Measurements from ENCODE around the gene GABRQ. TPM values are rescaled to one million over a fixed set of nuclear protein-coding genes. Genes with fewer than 3 reads are reported as not detected.
"Not testable (repeated sequence)": the region's sequence is repeated elsewhere in the genome, so short reads cannot be mapped to it uniquely, and the experiment has no call there.

Gene GABRQ
- total RNA-seq, 1 donor from 2014 or later, result 1.0 TPM

DNA sequence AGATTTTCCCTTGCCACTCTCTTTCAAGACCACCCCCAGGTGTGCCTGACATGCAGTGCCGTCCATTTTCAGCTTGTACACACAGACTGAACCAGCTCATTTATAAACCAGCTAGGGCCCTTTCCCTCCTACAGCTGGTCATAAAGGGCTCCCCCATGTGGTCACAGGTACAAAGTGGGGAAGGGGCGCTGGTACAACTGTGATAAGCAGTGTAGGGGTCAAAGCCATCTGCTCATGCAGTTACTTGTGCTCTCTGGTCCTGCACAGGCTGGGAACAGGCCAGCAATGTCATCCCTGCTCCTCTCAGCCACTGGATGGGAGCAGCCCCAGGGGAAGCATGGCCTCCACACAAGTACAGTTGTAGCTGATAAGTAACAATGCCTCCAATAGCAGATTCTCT, 20.6 kb downstream of the GABRQ start:
- no peak for DNase-seq

DNA sequence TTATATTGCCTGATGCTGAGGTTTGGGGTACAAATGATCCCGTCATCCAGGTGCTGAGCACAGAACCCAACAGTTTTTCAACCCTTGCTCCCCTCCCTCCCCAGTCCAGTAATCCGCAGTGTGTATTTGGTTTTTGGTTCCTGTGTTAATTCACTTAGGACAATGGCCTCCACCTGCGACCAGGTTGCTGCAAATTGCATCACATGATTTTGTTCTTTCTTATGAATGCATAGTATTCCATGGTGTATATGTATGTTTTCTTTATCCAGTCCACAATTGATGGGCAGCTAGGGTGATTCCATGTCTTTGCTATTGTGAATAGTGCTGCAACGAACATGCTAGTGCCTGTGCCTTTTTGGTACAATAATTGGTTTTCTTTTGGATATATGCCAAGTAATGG, 25.4 kb downstream of the GABRQ start:
- DNase-seq, result no peak

- no peak for DNase-seq
Observed at GRCh38 chrX:152674135-152674534, 36.4 kb downstream of the GABRQ start.

GRCh38 chrX:152674652-152675051, 37.0 kb downstream of the GABRQ start:
- DNase-seq, result not testable (repeated sequence)

DNA sequence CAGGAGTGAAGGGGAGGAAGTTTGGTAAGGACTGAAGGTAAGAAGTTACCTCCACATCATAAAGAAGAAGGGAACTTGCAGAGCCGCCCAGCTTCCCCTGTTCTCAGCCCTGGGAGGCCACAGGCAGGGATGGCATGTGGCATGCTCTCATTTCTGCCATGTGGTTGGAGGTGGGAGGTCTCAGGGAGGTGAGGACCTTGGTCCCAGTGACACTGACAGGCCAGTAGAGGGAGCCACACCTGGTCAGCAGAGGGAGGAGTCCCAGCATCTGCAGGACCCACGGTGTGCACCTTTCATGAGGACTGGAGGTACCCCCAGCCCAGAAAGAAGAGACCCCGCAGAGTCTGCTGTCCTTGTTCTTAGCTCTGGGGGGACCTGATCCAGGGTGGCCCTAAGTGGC, 43.3 kb downstream of the GABRQ start:
- DNase-seq, result not testable (repeated sequence)

DNA sequence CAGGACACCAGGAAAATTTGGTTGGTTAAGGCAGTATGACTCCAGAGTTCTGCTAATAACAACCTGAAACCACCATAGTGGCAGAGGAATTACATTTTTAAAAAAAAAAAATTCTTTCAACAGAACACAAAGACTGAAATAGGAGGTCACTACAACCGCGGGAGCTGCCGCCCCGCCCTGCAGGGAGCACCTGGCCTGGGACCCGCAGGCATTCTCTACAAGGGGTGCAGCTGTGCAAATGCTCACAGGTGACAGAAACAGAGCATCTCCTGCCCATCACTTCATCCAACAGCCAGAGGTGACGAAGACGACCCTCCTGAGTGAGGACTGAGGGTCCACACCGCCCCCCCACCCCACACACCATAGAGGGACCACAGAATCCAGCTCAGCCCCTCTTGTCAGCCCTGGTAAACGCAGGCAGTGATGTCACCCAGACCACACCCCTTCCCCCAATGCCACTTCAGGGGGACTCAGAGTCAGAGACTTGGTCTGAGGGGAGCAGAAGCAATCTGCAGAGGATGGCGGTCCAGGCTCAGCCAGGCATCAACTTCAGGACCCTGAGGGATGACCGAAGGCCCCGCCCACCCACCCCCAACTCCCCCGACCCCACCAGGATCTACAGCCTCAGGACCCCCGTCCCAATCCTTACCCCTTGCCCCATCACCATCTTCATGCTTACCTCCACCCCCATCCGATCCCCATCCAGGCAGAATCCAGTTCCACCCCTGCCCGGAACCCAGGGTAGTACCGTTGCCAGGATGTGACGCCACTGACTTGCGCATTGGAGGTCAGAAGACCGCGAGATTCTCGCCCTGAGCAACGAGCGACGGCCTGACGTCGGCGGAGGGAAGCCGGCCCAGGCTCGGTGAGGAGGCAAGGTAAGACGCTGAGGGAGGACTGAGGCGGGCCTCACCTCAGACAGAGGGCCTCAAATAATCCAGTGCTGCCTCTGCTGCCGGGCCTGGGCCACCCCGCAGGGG, 60.5 kb downstream of the GABRQ start, which contains the start of gene MAGEA3:
MAGEA3 (plus strand) TSS at position 843 of the 980 bp plus-strand sequence. CDS start 2,039 bp downstream, outside the sequence.
- not testable (repeated sequence) for DNase-seq

DNA sequence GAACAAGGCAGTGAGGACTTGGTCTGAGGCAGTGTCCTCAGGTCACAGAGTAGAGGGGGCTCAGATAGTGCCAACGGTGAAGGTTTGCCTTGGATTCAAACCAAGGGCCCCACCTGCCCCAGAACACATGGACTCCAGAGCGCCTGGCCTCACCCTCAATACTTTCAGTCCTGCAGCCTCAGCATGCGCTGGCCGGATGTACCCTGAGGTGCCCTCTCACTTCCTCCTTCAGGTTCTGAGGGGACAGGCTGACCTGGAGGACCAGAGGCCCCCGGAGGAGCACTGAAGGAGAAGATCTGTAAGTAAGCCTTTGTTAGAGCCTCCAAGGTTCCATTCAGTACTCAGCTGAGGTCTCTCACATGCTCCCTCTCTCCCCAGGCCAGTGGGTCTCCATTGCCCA, 62.7 kb downstream of the GABRQ start:
- not testable (repeated sequence) for DNase-seq

- DNase-seq, result not testable (repeated sequence)
Observed at GRCh38 chrX:152706500-152706899, 68.8 kb downstream of the GABRQ start.

Other genes with a start within 250 kb of the GABRQ start
- gene GABRA3, start 186.6 kb upstream of the GABRQ start, total RNA-seq, result not detected
- gene MAGEA3, start 60.9 kb downstream of the GABRQ start, total RNA-seq, result not detected
- gene CSAG2, start 71.4 kb downstream of the GABRQ start, total RNA-seq, result not detected
- gene MAGEA2B, start 76.7 kb downstream of the GABRQ start, total RNA-seq, result not detected
- not detected for gene CSAG1, start 95.8 kb downstream of the GABRQ start, total RNA-seq
- not detected for gene MAGEA12, start 95.9 kb downstream of the GABRQ start, total RNA-seq
- gene MAGEA2, start 115.9 kb downstream of the GABRQ start, total RNA-seq, result not detected
- gene CSAG3, start 121.3 kb downstream of the GABRQ start, total RNA-seq, result not detected
- gene MAGEA6, start 131.8 kb downstream of the GABRQ start, total RNA-seq, result not detected
- 23.1 TPM for gene CETN2, start 192.9 kb downstream of the GABRQ start, total RNA-seq
- gene NSDHL, start 193.2 kb downstream of the GABRQ start, total RNA-seq, result 5.9 TPM